Stimulated activated CD4-positive, alpha-beta T cell treated with anti-CD3 and anti-CD28 coated beads, TNF-alpha, amount 100 ng/mL, for 48 hours (primary cell): ENCODE data around the gene EDIL3.

ENCODE experiments used
- DNase-seq, 3 donors: peaks; one replicate each; pipeline ENCODE4 v3.0.0-alpha.2; 2020; ENCODE audit warnings: low read depth in 3 of 3

The EDIL3 gene, protein sequence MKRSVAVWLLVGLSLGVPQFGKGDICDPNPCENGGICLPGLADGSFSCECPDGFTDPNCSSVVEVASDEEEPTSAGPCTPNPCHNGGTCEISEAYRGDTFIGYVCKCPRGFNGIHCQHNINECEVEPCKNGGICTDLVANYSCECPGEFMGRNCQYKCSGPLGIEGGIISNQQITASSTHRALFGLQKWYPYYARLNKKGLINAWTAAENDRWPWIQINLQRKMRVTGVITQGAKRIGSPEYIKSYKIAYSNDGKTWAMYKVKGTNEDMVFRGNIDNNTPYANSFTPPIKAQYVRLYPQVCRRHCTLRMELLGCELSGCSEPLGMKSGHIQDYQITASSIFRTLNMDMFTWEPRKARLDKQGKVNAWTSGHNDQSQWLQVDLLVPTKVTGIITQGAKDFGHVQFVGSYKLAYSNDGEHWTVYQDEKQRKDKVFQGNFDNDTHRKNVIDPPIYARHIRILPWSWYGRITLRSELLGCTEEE

DNA sequence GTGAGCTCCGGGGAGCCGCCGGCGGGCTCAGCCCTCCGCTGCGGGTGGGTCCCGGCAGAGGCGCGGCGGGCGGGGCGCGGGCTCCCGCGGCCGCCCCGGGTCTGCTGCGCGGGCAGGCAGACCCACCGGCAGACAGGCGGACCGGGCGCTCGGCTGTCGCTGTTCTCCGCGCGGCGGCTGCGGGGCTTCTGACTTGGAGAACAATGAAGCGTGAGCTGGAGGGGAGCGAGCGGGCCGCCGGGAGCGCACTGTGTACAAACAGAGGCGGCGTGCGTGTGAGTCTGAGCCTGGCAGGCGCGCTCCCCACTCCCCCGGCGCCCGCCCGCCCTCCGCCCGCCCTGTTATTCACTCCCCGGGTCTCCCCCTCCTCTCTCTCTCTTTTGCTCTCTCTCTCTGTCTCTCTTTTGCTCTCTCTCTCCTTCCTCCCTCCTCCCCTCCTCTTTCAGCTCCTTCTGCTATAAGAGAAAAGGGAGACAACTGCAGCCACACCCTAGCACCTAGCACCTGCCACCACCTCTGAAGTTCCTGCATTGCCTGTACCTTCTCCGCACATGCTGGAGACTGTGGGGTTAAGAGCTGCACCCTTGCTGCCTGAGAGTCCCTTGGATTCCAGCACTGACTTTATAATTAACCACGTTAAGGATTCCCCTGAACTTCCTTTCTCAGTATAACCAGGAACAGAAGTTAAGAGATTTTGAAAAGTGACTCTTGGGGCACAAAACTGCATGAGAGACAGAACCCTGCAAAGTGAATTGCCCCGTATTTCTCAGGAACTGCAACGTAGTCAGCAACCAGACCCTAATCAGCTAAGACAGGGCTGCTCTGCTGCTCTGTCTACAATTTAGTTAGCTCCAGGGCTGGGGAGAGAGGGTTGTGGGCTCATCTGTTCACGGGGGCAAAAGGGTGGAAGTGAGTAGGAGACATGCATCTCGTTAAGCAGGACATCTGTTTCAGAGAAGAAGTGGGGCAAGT is at the start of gene EDIL3:
Gene EDIL3, minus strand, starts transcription at position 277 of the 972 bp plus-strand sequence. CDS start 506 bp downstream, outside the sequence.
- no peak for DNase-seq

DNA sequence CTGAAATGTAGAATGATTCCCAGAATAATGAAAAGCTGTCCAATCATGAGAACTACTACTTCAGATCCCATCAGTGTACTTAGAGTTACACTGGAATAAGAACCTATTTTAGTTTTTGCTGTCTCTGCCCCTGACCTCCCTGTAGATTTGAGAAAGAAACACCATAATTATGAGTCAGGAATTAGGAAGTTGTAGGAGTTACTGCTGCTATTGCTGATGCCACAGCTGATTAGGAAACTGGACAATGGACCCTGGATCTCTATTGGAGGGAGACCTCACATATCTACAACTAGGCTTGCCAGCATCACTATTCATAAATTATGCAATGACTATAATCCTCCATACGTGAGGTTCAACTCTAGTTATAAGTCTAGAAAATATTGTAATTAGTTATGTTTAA is 48.8 kb upstream of the EDIL3 start:
- no peak for DNase-seq

GRCh38 chr5:84430863-84431663 is 46.4 kb upstream of the EDIL3 start:
- no peak for DNase-seq

- DNase-seq, result no peak
Measured at GRCh38 chr5:84430079-84430478, 45.4 kb upstream of the EDIL3 start.

- no peak for DNase-seq
Measured at GRCh38 chr5:84425365-84425881, 40.7 kb upstream of the EDIL3 start.

- DNase-seq, result no peak
Measured at GRCh38 chr5:84419742-84420141, 35.1 kb upstream of the EDIL3 start.

GRCh38 chr5:84411832-84412605 is 27.3 kb upstream of the EDIL3 start:
- DNase-seq, result no peak

DNA sequence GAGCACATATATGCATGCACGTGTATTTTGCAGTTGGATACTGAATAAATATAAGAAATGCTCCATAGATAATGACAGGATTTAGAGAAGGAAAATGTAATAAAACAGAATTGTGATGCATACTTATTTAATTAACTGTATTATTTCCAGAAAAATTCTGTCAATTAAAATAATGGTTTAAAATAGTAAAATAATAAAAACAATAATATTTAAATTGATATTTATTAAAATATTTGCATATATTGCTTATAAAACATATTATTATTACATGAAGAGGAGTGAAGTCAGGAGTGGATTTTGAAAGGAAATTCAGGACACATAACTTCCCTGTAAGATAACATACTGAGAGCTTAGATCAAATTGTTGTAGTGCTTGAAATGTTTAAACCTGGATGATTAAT is 21.4 kb upstream of the EDIL3 start:
- no peak for DNase-seq

- DNase-seq, result no peak
Measured at GRCh38 chr5:84403773-84404172, 19.1 kb upstream of the EDIL3 start.

- no peak for DNase-seq
Measured at GRCh38 chr5:84397385-84397784, 12.7 kb upstream of the EDIL3 start.

GRCh38 chr5:84393969-84394368 is 9.3 kb upstream of the EDIL3 start:
- DNase-seq, result no peak

DNA sequence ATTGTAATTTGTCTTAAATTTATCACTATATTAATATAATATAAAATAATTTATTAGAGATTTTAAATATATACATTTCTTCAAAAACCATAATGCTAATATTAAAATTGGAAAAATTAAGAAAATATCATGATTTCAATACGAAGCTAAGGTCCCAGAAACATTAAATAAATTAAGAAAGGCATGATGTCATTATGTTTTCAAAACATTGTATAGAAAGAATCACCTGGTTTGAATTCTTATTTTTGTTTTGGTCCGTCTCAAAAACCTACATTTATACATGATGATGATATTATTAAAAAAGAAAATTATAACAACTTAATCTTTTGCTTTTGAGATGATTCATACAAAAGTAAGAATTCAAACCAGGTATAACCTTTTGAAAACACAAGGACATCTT is 8.2 kb upstream of the EDIL3 start:
- DNase-seq, result no peak

- no peak for DNase-seq
Measured at GRCh38 chr5:84385705-84386104, 1.0 kb upstream of the EDIL3 start.

- DNase-seq, result no peak
Measured at GRCh38 chr5:84383816-84384603, 670 bp downstream of the EDIL3 start.

- no peak for DNase-seq
Measured at GRCh38 chr5:84383296-84383815, 1.3 kb downstream of the EDIL3 start.

GRCh38 chr5:84382363-84383295 is 2.1 kb downstream of the EDIL3 start:
- no peak for DNase-seq

DNA sequence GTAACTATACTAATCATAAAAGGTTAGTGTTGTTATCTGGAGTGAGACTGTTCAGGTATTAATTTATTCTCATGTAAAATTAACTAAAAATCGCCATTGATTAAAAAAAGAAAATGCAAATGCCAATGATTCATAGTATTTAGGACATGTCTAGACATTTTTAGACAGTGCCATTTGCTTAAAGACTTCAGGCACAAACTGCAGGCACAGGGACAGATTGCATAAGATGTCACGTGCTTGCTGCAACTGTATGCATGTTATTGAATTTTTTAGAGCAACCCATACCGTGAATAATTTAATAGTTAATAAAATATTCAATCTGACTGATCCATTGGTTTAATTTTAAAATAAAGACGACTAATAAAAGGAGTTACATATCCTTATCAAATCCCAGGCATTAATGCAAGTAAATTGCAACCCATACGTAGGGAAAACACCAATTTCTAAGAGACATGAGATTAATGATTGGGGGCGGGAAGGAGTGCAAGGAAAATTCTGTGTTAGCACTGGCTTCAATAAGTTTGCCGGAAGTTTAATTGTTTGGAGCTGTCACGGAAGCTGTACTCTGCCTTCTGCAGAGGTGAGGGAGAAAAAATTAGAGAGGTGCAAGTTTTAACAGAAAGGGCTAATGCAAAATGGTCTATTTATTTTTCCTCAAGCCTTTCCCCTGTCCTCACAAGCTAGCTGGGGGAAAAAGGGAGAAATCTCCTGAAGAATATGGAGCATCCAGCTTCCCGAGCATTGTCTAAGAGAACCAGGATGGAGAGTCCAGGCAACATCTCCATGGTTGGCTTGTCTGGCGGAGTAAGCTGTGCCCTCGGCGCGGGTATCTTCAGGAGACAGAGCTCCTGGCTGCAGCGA is 2.9 kb downstream of the EDIL3 start:
- DNase-seq, result no peak
